Endothelial cell of umbilical vein (primary cell): ENCODE results near the gene MAP3K14. TPM values are rescaled to one million over a fixed set of nuclear protein-coding genes. Genes with fewer than 3 reads are reported as not detected.
"Not testable (repeated sequence)": the region's sequence is repeated elsewhere in the genome, so short reads cannot be mapped to it uniquely, and the experiment has no call there.

Source experiments
- BruUV-seq: library from RNA; stranded (reverse); fragments of 400-500 nt; replicated peaks from 2 replicates; lab custom pipeline; 2021; lab: Mats Ljungman, UMichigan
- CTCF ChIA-PET: fragments of 300-600, 350-600 bp; sonication (Branson Sonifier 250); formaldehyde crosslinking; loops from one replicate; lab custom pipeline; 2021; ENCODE audit warnings: antibody characterized with exemption, inconsistent platforms; lab: Charles Lee
- POLR2A ChIA-PET: fragments of 300-600, 350-600 bp; sonication (Branson Sonifier 250); formaldehyde crosslinking; loops from one replicate; lab custom pipeline; 2021; ENCODE audit warnings: antibody characterized with exemption, inconsistent platforms; lab: Charles Lee
- DNase-seq: peaks from one replicate; pipeline ENCODE4 v3.0.0-alpha.2; 2011; ENCODE audit warnings: low read depth, low spot score
- FAIRE-seq: peaks from 2 replicates; lab custom pipeline; 2011; peaks lifted over from hg19 to GRCh38; lab: Jason Lieb, UNC
- H2AFZ ChIP-seq: 2 replicates; pipeline ENCODE4 v1.6.0; 2012; ENCODE audit warnings: low read depth, low read length, control low read depth, inconsistent platforms
- H3K27ac ChIP-seq: 2 replicates; pipeline ENCODE4 v1.5.1; 2011; ENCODE audit warnings: low read depth, mild to moderate bottlenecking, control low read depth, low read length, moderate library complexity; ENCODE audit not compliant: insufficient read depth
- H3K27me3 ChIP-seq, 2 experiments: 2 replicates each; pipeline versions ENCODE4 v1.6.0 to v1.6.1; 2011; ENCODE audit warnings: low read length in 2 of 2, mixed read lengths in 1 of 2; ENCODE audit not compliant: control insufficient read depth in 2 of 2, insufficient read depth in 2 of 2
- H3K36me3 ChIP-seq, 2 experiments: 2 replicates in 1 of 2; 3 replicates in 1 of 2; pipeline ENCODE4 v1.5.1; 2011; ENCODE audit warnings: low read length in 2 of 2, mild to moderate bottlenecking in 1 of 2, moderate library complexity in 1 of 2; ENCODE audit not compliant: control insufficient read depth in 2 of 2, insufficient read depth in 2 of 2; ENCODE audit errors: extremely low read depth in 1 of 2
- H3K4me1 ChIP-seq: 3 replicates; pipeline ENCODE4 v1.5.1; 2011; ENCODE audit warnings: mild to moderate bottlenecking, low read length; ENCODE audit not compliant: control insufficient read depth, insufficient read depth; ENCODE audit errors: extremely low read depth
- H3K4me2 ChIP-seq: 2 replicates; pipeline ENCODE4 v1.6.1; 2011; ENCODE audit warnings: low read length, control low read depth, mixed read lengths; ENCODE audit not compliant: insufficient read depth
- H3K4me3 ChIP-seq, 3 experiments: fragments of 200-600 bp in 1 of 3; sonication (generic), shearing (Covaris generic) in 1 of 3; replicated peaks in 1 of 3; 2 replicates each; pipeline ENCODE4 v1.5.1; 2011 to 2016; ENCODE audit warnings: control low read depth in 3 of 3, low read length in 3 of 3, mild to moderate bottlenecking in 2 of 3, inconsistent platforms in 1 of 3, low read depth in 1 of 3, moderate library complexity in 1 of 3; ENCODE audit not compliant: insufficient read depth in 1 of 3
- H3K79me2 ChIP-seq: 2 replicates; pipeline ENCODE4 v1.6.0; 2012; ENCODE audit warnings: low read length, inconsistent platforms; ENCODE audit not compliant: control insufficient read depth, insufficient read depth
- H3K9ac ChIP-seq: replicated peaks from 2 replicates; pipeline ENCODE3; 2011; ENCODE audit warnings: low read length, control low read depth; ENCODE audit not compliant: insufficient read depth; ENCODE audit errors: extremely low read depth
- H3K9me1 ChIP-seq: replicated peaks from 3 replicates; pipeline ENCODE4 v1.6.0; 2011; ENCODE audit warnings: mild to moderate bottlenecking, low read length; ENCODE audit not compliant: control insufficient read depth, insufficient read depth; ENCODE audit errors: extremely low read depth
- H3K9me3 ChIP-seq: replicated peaks from 2 replicates; pipeline ENCODE4 v1.5.1; 2012; ENCODE audit warnings: low read length, inconsistent platforms; ENCODE audit not compliant: control insufficient read depth, insufficient read depth
- H4K20me1 ChIP-seq: replicated peaks from 2 replicates; pipeline ENCODE3; 2011; ENCODE audit warnings: mild to moderate bottlenecking, low read length; ENCODE audit not compliant: control insufficient read depth, insufficient read depth; ENCODE audit errors: extremely low read depth
- EZH2 ChIP-seq: IDR thresholded peaks from 2 replicates; pipeline ENCODE4 v1.6.1; 2012; ENCODE audit warnings: borderline replicate concordance, low read depth, mild to moderate bottlenecking, moderate library complexity, low read length, inconsistent platforms; ENCODE audit not compliant: severe bottlenecking
- FOS ChIP-seq: IDR thresholded peaks from 2 replicates; pipeline ENCODE4 v1.6.1; 2011; ENCODE audit warnings: mild to moderate bottlenecking, low read length, moderate library complexity, borderline replicate concordance; ENCODE audit not compliant: insufficient read depth
- GATA2 ChIP-seq: IDR thresholded peaks from 2 replicates; pipeline ENCODE4 v1.7.0; 2011; ENCODE audit warnings: low read depth, mild to moderate bottlenecking, moderate library complexity, mixed read lengths, low read length; ENCODE audit not compliant: insufficient read length, insufficient read depth
- JUN ChIP-seq: IDR thresholded peaks from 2 replicates; pipeline ENCODE4 v1.6.1; 2011; ENCODE audit warnings: borderline replicate concordance, low read depth; ENCODE audit not compliant: insufficient read length, insufficient read depth
- MYC ChIP-seq: IDR thresholded peaks from one replicate; pipeline ENCODE4 v1.6.1; 2011; ENCODE audit warnings: mild to moderate bottlenecking, low read depth, low read length
- POLR2A ChIP-seq: IDR thresholded peaks from 2 replicates; pipeline ENCODE4 v1.6.1; 2012; ENCODE audit warnings: low read depth, mild to moderate bottlenecking, control low read depth, low read length
- POLR2AphosphoS5 ChIP-seq: IDR thresholded peaks from 2 replicates; pipeline ENCODE4 v1.6.1; 2012; ENCODE audit warnings: low read depth, mild to moderate bottlenecking, control low read depth, low read length, moderate library complexity; ENCODE audit not compliant: insufficient read depth
- dilution Hi-C: fragments of 300-500 bp; cut with MboI; formaldehyde crosslinking; loops from one replicate; pipeline ENCODE4 v1.15.0; 2019; ENCODE audit warnings: low sequenced_read_pairs; ENCODE audit not compliant: extremely low pct_ligation_motif_present
- intact Hi-C: fragments of 100-400 bp; cut with micrococcal nuclease; formaldehyde crosslinking; loops from one replicate; pipeline ENCODE4 v1.10.0; 2022
- polyA plus RNA-seq, 4 experiments: library from polyadenylated mRNA; depleted of rRNA in 3 of 4; stranded (reverse) in 3 of 4; unstranded in 1 of 4; fragments of >200 nt; gene quantifications; 2 replicates each; pipeline versions ENCODE4 v1.2.1 to v1.2.3, GENCODE V29; 2011 to 2012; ENCODE audit warnings: missing spikeins in 1 of 4
- total RNA-seq: library from RNA; stranded (reverse); gene quantifications from 2 replicates; pipeline ENCODE4 v1.2.3, GENCODE V29; 2021
- TF ChIP-seq, protein P1 (sequence below), 2 donors: IDR thresholded peaks; 1 replicate in 1 of 2; 2 replicates in 1 of 2; pipeline ENCODE4 v1.5.1; 2011; ENCODE audit warnings: low read length in 2 of 2, mild to moderate bottlenecking in 2 of 2, moderate library complexity in 2 of 2, control low read depth in 1 of 2, inconsistent platforms in 1 of 2, low read depth in 1 of 2; ENCODE audit not compliant: insufficient read depth in 1 of 2; ENCODE audit errors: extremely low read depth in 1 of 2
- TF ChIP-seq, protein P2 (sequence below): IDR thresholded peaks from 2 replicates; pipeline ENCODE4 v1.6.1; 2011; ENCODE audit not compliant: insufficient read depth, insufficient read length

MAP3K14 gene
- total and polyA plus RNA-seq, 2 donors (not counting 3 experiments of a cell fraction or from before 2014, with no cell fraction given), result 5.4 to 9.8 TPM

DNA sequence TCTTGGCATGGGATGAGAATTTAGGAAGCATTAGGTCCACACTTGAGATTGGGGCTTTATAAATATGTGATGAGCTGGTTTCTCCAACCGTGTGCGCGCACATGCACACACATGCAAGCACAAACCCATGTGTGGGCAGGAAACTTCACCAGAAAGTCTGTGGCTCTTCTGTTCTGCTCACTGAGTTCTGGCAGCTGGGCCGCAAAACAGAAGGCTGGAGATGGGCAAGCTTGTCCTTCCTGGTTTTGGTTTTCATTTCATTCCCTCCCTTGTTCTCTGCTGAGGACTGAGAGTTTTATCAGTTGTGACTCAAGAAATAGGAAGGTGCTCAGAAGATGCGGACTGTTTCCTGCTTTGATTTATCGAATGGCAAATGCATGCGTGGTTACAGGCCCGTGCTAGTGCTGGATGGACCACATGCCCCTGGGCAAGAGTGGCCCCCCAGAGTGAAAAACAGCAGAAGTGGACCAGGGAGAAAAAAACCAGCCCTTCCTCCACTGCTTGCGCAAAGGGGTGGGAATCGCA lies 14.1 kb downstream of the MAP3K14 start:
- no peak overlapping the region for H3K9ac ChIP-seq
- no peak for FAIRE-seq
- POLR2A ChIA-PET, result no interaction called here
- peaks cover 6% of the 10 kb centered on the region for H3K4me1 ChIP-seq
- H2AFZ ChIP-seq, result no peak overlapping the region
- no peak overlapping the region for H3K4me2 ChIP-seq
- TF ChIP-seq JUN (no peak), GATA2 (no peak), MYC (no peak), POLR2AphosphoS5 (no peak), FOS (no peak), POLR2A (no peak), EZH2 (no peak)
- TF ChIP-seq, protein P1, sequence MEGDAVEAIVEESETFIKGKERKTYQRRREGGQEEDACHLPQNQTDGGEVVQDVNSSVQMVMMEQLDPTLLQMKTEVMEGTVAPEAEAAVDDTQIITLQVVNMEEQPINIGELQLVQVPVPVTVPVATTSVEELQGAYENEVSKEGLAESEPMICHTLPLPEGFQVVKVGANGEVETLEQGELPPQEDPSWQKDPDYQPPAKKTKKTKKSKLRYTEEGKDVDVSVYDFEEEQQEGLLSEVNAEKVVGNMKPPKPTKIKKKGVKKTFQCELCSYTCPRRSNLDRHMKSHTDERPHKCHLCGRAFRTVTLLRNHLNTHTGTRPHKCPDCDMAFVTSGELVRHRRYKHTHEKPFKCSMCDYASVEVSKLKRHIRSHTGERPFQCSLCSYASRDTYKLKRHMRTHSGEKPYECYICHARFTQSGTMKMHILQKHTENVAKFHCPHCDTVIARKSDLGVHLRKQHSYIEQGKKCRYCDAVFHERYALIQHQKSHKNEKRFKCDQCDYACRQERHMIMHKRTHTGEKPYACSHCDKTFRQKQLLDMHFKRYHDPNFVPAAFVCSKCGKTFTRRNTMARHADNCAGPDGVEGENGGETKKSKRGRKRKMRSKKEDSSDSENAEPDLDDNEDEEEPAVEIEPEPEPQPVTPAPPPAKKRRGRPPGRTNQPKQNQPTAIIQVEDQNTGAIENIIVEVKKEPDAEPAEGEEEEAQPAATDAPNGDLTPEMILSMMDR (IDR thresholded peaks at IDR 0.05; ENCODE audit: extremely low read depth in 1 of 2, insufficient read depth in 1 of 2, low read depth in 1 of 2, low read length in 2 of 2), result no peak
- TF ChIP-seq, protein P2, sequence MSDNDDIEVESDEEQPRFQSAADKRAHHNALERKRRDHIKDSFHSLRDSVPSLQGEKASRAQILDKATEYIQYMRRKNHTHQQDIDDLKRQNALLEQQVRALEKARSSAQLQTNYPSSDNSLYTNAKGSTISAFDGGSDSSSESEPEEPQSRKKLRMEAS, result no peak
- intact Hi-C loops (no loop called here), dilution Hi-C loops (no loop called here)
- CTCF ChIA-PET, result interaction anchor here (0.6 to 1.3 kb wide), 2 partner anchors 8 to 9 kb away, joined by 3 to 4 read pairs; no protein-coding TSS in a partner anchor
- H3K27ac ChIP-seq, result no peak overlapping the region
- H3K27me3 ChIP-seq, result no peaks in the 10 kb centered on the region
- no peak overlapping the region for H3K4me3 ChIP-seq
- BruUV-seq, result no TSS peak
- no peaks in the 10 kb centered on the region for H3K36me3 ChIP-seq
- DNase-seq, result no peak
- H3K79me2 ChIP-seq, result peaks cover 55% of the 10 kb centered on the region
- no peaks in the 10 kb centered on the region for H3K9me1 ChIP-seq
- no peaks in the 10 kb centered on the region for H4K20me1 ChIP-seq
- no peaks in the 10 kb centered on the region for H3K9me3 ChIP-seq

DNA sequence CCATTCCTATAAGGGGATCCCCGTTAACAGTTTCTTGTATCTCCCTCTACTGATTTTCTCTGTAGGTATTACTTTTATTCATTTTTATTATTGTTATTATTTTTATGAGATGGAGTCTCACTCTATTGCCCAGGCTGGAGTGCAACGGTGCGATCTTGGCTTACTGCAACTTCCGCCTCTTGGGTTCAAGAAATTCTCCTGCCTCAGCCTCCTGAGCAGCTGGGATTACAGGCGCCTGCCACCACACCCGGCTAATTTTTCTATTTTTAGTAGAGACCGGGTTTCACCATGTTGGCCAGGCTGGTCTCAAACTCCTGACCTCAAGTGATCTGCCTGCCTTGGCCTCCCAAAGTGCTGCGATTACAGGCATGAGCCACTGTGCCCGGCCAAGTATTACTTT lies 14.6 kb downstream of the MAP3K14 start:
- H3K27ac ChIP-seq, H3K9ac ChIP-seq, H3K9me1 ChIP-seq, DNase-seq, FAIRE-seq, H3K4me1 ChIP-seq, H3K27me3 ChIP-seq, H3K36me3 ChIP-seq, H4K20me1 ChIP-seq, BruUV-seq, dilution Hi-C loops, H2AFZ ChIP-seq, H3K9me3 ChIP-seq, H3K4me3 ChIP-seq, intact Hi-C loops, H3K4me2 ChIP-seq: not testable (repeated sequence)
- CTCF ChIA-PET, result interaction anchor here (1.3 kb wide), 1 partner anchor 8 kb away, joined by 4 read pairs; no protein-coding TSS in a partner anchor
- peaks cover 56% of the 10 kb centered on the region for H3K79me2 ChIP-seq
- POLR2A ChIA-PET, result interaction anchor here (0.6 kb wide), 1 partner anchor 37 kb away, joined by 4 read pairs; no protein-coding TSS in a partner anchor
